Measurements from ENCODE around the gene PEF1.

- TF ChIP-seq CTCF (IDR thresholded peaks at IDR 0.05; ENCODE audit: poor library complexity) (no peak), EZH2 (IDR thresholded peaks at IDR 0.05; ENCODE audit: borderline replicate concordance) (no peak)
Measured at GRCh38 chr1:31627930-31628559, 16.6 kb downstream of the PEF1 start.
